ENCODE data around the gene PPP1R1B.

DNA sequence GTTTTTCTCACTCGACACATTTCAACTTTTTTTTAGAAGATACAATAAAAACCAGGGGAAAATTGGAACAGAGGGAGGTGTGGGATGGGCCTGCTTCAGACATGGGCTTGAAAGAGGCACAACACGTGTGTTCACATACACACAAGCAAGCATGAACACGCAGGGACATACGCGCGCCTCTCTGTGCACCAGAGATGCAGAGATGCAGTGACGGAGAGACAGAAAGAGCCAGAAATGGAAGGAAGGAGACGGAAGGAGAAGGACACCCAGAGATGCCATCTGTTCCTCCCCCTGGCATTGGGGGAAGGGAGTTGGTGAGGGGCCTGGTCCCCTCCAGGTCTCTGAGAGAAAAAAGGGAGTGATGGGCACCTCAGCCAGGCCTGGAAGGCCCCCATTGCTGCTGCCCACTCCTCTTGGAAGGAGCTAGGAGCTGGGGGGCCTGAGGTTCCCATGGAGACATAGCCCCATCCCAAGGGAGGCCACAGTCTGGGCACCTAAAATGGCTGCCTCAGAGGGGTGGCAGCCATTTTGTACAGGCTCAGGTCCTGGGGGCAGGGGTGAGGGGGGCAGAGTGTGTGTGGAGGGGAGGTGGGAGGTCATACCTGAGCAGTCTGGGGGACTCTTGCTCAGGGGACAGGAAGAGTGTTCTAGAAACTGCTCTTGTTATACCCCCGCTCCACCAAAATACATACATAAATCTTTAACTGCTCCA, 15.2 kb upstream of the PPP1R1B start:
- TF ChIP-seq CTCF (IDR thresholded peaks at IDR 0.05; ENCODE audit: insufficient read depth, low read length, poor library complexity, severe bottlenecking) (no peak), EZH2phosphoT487 (conservative IDR thresholded peaks at IDR 0.05; ENCODE audit: low read length) (no peak)
